ENCODE data around the gene MBNL2. TPM values are rescaled to one million over a fixed set of nuclear protein-coding genes. Genes with fewer than 3 reads are reported as not detected.
A peak's percentile ranks its signal among the peaks of the same experiment; 100 is the strongest.

The MBNL2 gene
- total RNA-seq, 4 donors from 2014 or later = 113 to 129 (median 118) TPM

GRCh38 chr13:97435794-97436193, 213.7 kb downstream of the MBNL2 start:
- H3K27ac ChIP-seq = no peak overlapping the region
- 15 to 16% methylated on average over 5 of the region's 5 CpGs for WGBS, 2 donors (ENCODE audit: low coverage in 1 of 2)

DNA sequence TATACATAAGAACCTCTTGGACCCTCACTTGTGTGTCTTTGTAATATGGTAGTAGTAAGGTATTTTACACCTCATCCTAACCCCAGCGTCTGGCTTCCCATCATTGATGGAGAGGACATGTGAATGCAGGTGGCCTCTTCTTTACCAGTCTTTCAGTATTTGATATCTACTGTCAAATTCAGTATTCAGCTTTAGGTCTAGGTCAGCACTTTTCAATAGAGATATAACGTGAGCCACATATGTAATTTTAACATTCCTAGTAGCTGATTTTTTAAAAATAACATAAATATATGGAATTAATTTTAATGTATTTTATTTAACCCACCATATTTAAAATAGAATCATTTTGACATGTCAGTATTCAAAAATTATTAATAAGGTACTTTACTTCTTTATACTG, 214.7 kb downstream of the MBNL2 start:
- TF ChIP-seq EP300 (IDR thresholded peaks at IDR 0.05) (no peak), POLR2A (IDR thresholded peaks at IDR 0.05) (no peak), CTCF (IDR thresholded peaks at IDR 0.05) (no peak), POLR2AphosphoS5 (IDR thresholded peaks at IDR 0.05) (no peak)
- 91 to 96% methylated on average over 2 of the region's 2 CpGs for WGBS, 2 donors (ENCODE audit: low coverage in 1 of 2)
- ATAC-seq = no peak
- H3K27me3 ChIP-seq = no peaks in the 10 kb centered on the region
- H3K4me3 ChIP-seq = no peak overlapping the region
- H3K4me1 ChIP-seq = peaks cover 0 to 53% (median 2%) of the 10 kb centered on the region in 3 donors
- no peaks in the 10 kb centered on the region for H3K9me3 ChIP-seq
- no peak overlapping the region for H3K27ac ChIP-seq
- H3K36me3 ChIP-seq = no peaks in the 10 kb centered on the region

More at GRCh38 chr13:97435794-97436193, 213.7 kb downstream of the MBNL2 start:
- H3K4me3 ChIP-seq = peak overlapping the region in 1 of 2 donors; percentile 88
- no peaks in the 10 kb centered on the region for H3K36me3 ChIP-seq
- ATAC-seq = no peak
- no peaks in the 10 kb centered on the region for H3K27me3 ChIP-seq
- H3K9me3 ChIP-seq = no peaks in the 10 kb centered on the region
- H3K4me1 ChIP-seq = peaks cover 0 to 63% (median 2%) of the 10 kb centered on the region in 3 donors
- TF ChIP-seq POLR2AphosphoS5 (IDR thresholded peaks at IDR 0.05) (no peak), POLR2A (IDR thresholded peaks at IDR 0.05) (no peak), EP300 (IDR thresholded peaks at IDR 0.05) (no peak)

GRCh38 chr13:97437729-97438128, 215.6 kb downstream of the MBNL2 start:
- H3K27me3 ChIP-seq = no peaks in the 10 kb centered on the region
- no peaks in the 10 kb centered on the region for H3K9me3 ChIP-seq
- no peak for ATAC-seq
- peaks cover 0 to 46% (median 0%) of the 10 kb centered on the region in 3 donors for H3K4me1 ChIP-seq
- no peaks in the 10 kb centered on the region for H3K36me3 ChIP-seq
- no peak overlapping the region for H3K4me3 ChIP-seq
- TF ChIP-seq POLR2AphosphoS5 (IDR thresholded peaks at IDR 0.05) = no peak
- no peak for TF ChIP-seq EP300 (IDR thresholded peaks at IDR 0.05)
- TF ChIP-seq CTCF (IDR thresholded peaks at IDR 0.05) = no peak
- TF ChIP-seq POLR2A (IDR thresholded peaks at IDR 0.05) = no peak
- WGBS, 2 donors (ENCODE audit: low coverage in 1 of 2) = 65 to 69% methylated on average over 2 of the region's 2 CpGs
- no peak overlapping the region for H3K27ac ChIP-seq

GRCh38 chr13:97438856-97439595, 216.9 kb downstream of the MBNL2 start:
- Histone ChIP-seq H3K27me3 (no peaks in the 10 kb centered on the region), H3K4me3 (no peak overlapping the region), H3K27ac (no peak overlapping the region), H3K9me3 (no peaks in the 10 kb centered on the region), H3K4me1 (peaks cover 0 to 46% (median 0%) of the 10 kb centered on the region in 3 donors), H3K36me3 (no peaks in the 10 kb centered on the region)
- 56 to 67% methylated on average over 2 to 3 of the region's 3 CpGs for WGBS, 2 donors (ENCODE audit: low coverage in 1 of 2)
- ATAC-seq = no peak
- TF ChIP-seq POLR2AphosphoS5 (IDR thresholded peaks at IDR 0.05) (no peak), CTCF (IDR thresholded peaks at IDR 0.05) (no peak), EP300 (IDR thresholded peaks at IDR 0.05) (no peak), POLR2A (IDR thresholded peaks at IDR 0.05) (no peak)

DNA sequence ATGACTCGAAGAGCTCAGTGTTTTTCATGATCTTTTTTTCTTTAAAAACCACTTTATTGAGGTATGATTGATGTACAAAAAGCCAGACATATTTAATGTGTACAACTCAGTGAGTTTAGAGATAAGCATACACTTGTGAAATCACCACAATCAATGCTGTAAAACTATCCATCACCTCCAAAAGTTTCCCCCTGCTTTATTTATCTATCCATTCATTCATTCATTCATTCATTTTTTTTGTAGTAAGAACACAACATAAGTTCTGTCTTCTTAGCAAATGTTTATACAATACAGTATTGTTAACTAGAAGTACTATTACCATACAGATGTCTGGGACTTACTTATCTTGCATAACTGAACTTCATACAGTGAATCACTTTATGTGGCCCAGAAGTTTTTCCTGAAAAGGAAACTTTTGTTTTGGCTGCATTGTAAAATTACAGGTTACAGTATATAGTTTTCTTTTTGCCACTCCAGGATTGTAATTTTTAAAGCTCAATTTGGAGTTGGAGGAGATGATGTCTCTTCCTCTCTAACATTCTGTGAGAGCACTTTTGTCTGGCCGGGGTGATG, 218.6 kb downstream of the MBNL2 start:
- Histone ChIP-seq H3K4me3 (no peak overlapping the region), H3K27ac (no peak overlapping the region), H3K36me3 (no peaks in the 10 kb centered on the region), H3K27me3 (no peaks in the 10 kb centered on the region), H3K9me3 (no peaks in the 10 kb centered on the region), H3K4me1 (peaks cover 0 to 36% (median 0%) of the 10 kb centered on the region in 3 donors)
- ATAC-seq = no peak
- TF ChIP-seq EP300 (IDR thresholded peaks at IDR 0.05) = no peak
- TF ChIP-seq POLR2A (IDR thresholded peaks at IDR 0.05) = no peak
- TF ChIP-seq CTCF (IDR thresholded peaks at IDR 0.05) = no peak
- no peak for TF ChIP-seq POLR2AphosphoS5 (IDR thresholded peaks at IDR 0.05)
- 42 to 54% methylated on average over 2 of the region's 2 CpGs for WGBS, 2 donors (ENCODE audit: low coverage in 1 of 2)
